Left colon (tissue), 2 donors: ENCODE measurements around the gene CRYBA4. TPM values are rescaled to one million over a fixed set of nuclear protein-coding genes. Genes with fewer than 3 reads are reported as not detected.

Source experiments
- ATAC-seq: fragments of 200-7000 bp; cut with Tn5 transposase; one replicate; pipeline ENCODE4 v1.9.1; 2020; ENCODE audit warnings: mild to moderate bottlenecking, moderate library complexity
- DNase-seq, 2 donors: peaks; one replicate each; pipeline ENCODE4 v3.0.0-alpha.2; 2020
- intact Hi-C, 2 donors: fragments of 100-400 bp; cut with DNase I in 1 of 2; cut with micrococcal nuclease in 1 of 2; formaldehyde crosslinking; loops; one replicate each; pipeline versions ENCODE4 v1.11.2 to v1.14.0; 2022; cut with DNase I, micrococcal nuclease
- long read RNA-seq: library from polyadenylated mRNA; unstranded; transcript quantifications from one replicate; pipeline ENCODE4 v2.0.0, GENCODE V29; 2021
- total RNA-seq, 2 donors: library from RNA; stranded (reverse); fragmentation: NEBNext Ultra II Directional; extraction: Animal tissue kit (Norgen Biotek cat#: 25700); gene quantifications; one replicate each; pipeline ENCODE4 v1.2.1, GENCODE V29; 2021
- donor health status: DM: no; HTN: no; CAD: no.
- donor health status: DM: yes; HTN: yes; CAD: no.

Gene CRYBA4
- total RNA-seq, result not detected
- long read RNA-seq, result 0 reads

GRCh38 chr22:26621663-26622062 is at the start of gene CRYBA4:
CRYBA4 (plus strand) TSS chr22:26621963; CDS start chr22:26622597, 634 bp downstream.
- DNase-seq (no peak), ATAC-seq (no peak)
- intact Hi-C loops, result no loop called here

- ATAC-seq, result peak; percentile 46
- DNase-seq, result peak; percentile 27 to 46
- intact Hi-C loops, result no loop called here
These were observed 48.6 kb upstream of the CRYBA4 start for GRCh38 chr22:26573026-26573662.

- intact Hi-C loops, result no loop called here
- no peak for ATAC-seq
- DNase-seq, result no peak
These were observed 47.6 kb upstream of the CRYBA4 start for GRCh38 chr22:26574001-26574723.

GRCh38 chr22:26576026-26576680 is 45.6 kb upstream of the CRYBA4 start:
- intact Hi-C loops, result no loop called here
- DNase-seq (no peak), ATAC-seq (no peak)

GRCh38 chr22:26577081-26577480 is 44.7 kb upstream of the CRYBA4 start:
- ATAC-seq (no peak), DNase-seq (no peak)
- intact Hi-C loops, result no loop called here

- peak; percentile 40 for ATAC-seq
- intact Hi-C loops, result no loop called here
- peak; percentile 42 to 53 for DNase-seq
These were observed 42.4 kb upstream of the CRYBA4 start for GRCh38 chr22:26579331-26579886.

GRCh38 chr22:26580240-26580962 is 41.4 kb upstream of the CRYBA4 start:
- no peak for DNase-seq
- intact Hi-C loops, result no loop called here
- ATAC-seq, result no peak

GRCh38 chr22:26581026-26581425 is 40.7 kb upstream of the CRYBA4 start:
- no peak for DNase-seq
- ATAC-seq, result no peak
- intact Hi-C loops, result no loop called here

- intact Hi-C loops, result no loop called here
These were observed 40.1 kb upstream of the CRYBA4 start for GRCh38 chr22:26581633-26582168.

GRCh38 chr22:26584010-26584409 is 37.8 kb upstream of the CRYBA4 start:
- DNase-seq, result no peak
- intact Hi-C loops, result no loop called here
- ATAC-seq, result no peak

More at GRCh38 chr22:26581633-26582168, 40.1 kb upstream of the CRYBA4 start:
- no peak for ATAC-seq
- DNase-seq, result no peak

GRCh38 chr22:26585104-26585790 is 36.5 kb upstream of the CRYBA4 start:
- DNase-seq, result peak in 1 of 2 donors; percentile 13
- intact Hi-C loops, result no loop called here
- no peak for ATAC-seq

GRCh38 chr22:26586556-26587325 is 35.0 kb upstream of the CRYBA4 start:
- intact Hi-C loops, result no loop called here
- DNase-seq, result peak in 1 of 2 donors; percentile 28
- ATAC-seq, result peak; percentile 12

- no peak for DNase-seq
- no peak for ATAC-seq
These were observed 33.7 kb upstream of the CRYBA4 start for GRCh38 chr22:26587991-26588613.

GRCh38 chr22:26588729-26589366 is 32.9 kb upstream of the CRYBA4 start:
- DNase-seq (no peak), ATAC-seq (no peak)
- intact Hi-C loops, result no loop called here

More at GRCh38 chr22:26587991-26588613, 33.7 kb upstream of the CRYBA4 start:
- intact Hi-C loops, result no loop called here

- peak; percentile 57 for DNase-seq
- intact Hi-C loops, result no loop called here
- peak; percentile 59 for ATAC-seq
These were observed 32.4 kb upstream of the CRYBA4 start for GRCh38 chr22:26589367-26589844.
